ENCODE results near the gene SGCA. TPM values are rescaled to one million over a fixed set of nuclear protein-coding genes. Genes with fewer than 3 reads are reported as not detected.

Gene SGCA
- total RNA-seq, 1 experiment from 2014 or later: not detected

DNA sequence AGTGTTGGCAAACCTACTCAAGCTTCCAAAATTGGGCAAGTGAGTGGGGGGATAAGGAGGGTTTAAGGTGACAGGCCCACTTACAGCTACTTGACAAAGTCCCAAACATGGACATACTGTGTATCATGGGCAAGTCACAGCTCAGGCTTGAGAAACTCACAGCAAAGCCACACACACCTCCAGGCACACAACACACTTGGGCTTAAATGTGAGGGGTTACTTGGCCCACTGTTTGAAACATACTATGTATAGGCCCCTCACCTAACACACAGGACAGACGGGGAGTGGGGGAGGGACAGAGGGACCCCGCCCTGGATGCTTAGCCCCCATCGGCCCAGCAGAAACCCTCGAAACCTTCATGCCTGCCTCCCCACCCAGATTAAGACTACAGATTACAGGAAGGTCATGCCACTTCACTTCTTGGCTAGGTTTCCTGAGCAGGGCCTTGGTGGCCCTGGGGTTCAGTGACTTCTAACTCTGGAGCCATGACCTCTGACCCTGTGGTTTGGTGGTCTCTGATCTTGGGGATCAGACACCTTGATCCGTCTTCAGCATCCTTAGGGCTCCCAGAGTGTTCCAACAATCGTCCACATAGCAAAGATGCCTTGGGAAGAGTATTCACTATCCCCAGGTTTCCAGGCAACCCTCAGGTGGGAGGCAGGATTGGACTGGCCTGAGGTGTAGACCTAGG is 33.6 kb upstream of the SGCA start:
- Histone ChIP-seq H3K36me3 (ENCODE audit: low read depth, low read length) (peaks cover 18% of the 10 kb centered on the region; the same call in 1 of the 2 replicates), H3K9ac (ENCODE audit: low read length) (no peak overlapping the region), H3K9me3 (ENCODE audit: low read length) (no peaks in the 10 kb centered on the region), H3K4me1 (ENCODE audit: insufficient read depth, low read length) (peaks cover 3% of the 10 kb centered on the region; the same call in 1 of the 2 replicates), H3K27ac (ENCODE audit: low read length) (no peak overlapping the region), H3K27me3 (ENCODE audit: low read length) (peaks cover 17% of the 10 kb centered on the region), H3K4me2 (ENCODE audit: low read length) (no peak overlapping the region), H3F3A (ENCODE audit: low read length, unreplicated experiment) (no peaks in the 10 kb centered on the region), H3K4me3 (ENCODE audit: low read length) (no peak overlapping the region), H2AFZ (ENCODE audit: low read length) (no peak overlapping the region), H4K20me1 (ENCODE audit: low read length) (no peaks in the 10 kb centered on the region), H3K9me2 (replicated peaks; ENCODE audit: low read length) (no peaks in the 10 kb centered on the region), H3K79me2 (ENCODE audit: low read length) (no peaks in the 10 kb centered on the region)
- intact Hi-C loops (cut with micrococcal nuclease): no loop called here
- ATAC-seq (no peak), DNase-seq (no peak)
- ChIA-PET CTCF (no interaction called here), POLR2A (ENCODE audit: unreplicated experiment) (interaction anchor here (0.6 to 1.2 kb wide), 3 partner anchors 13 to 201 kb away, joined by 3 to 18 read pairs (median 3); no protein-coding TSS in a partner anchor)
- BruUV-seq (replicated peaks): no TSS peak
- TF ChIP-seq EZH2 (IDR thresholded peaks at IDR 0.05; ENCODE audit: low read length, unreplicated experiment): no peak
- TF ChIP-seq EZH2phosphoT487 (IDR thresholded peaks at IDR 0.05; ENCODE audit: borderline replicate concordance, low read length): no peak
- TF ChIP-seq, protein P1, sequence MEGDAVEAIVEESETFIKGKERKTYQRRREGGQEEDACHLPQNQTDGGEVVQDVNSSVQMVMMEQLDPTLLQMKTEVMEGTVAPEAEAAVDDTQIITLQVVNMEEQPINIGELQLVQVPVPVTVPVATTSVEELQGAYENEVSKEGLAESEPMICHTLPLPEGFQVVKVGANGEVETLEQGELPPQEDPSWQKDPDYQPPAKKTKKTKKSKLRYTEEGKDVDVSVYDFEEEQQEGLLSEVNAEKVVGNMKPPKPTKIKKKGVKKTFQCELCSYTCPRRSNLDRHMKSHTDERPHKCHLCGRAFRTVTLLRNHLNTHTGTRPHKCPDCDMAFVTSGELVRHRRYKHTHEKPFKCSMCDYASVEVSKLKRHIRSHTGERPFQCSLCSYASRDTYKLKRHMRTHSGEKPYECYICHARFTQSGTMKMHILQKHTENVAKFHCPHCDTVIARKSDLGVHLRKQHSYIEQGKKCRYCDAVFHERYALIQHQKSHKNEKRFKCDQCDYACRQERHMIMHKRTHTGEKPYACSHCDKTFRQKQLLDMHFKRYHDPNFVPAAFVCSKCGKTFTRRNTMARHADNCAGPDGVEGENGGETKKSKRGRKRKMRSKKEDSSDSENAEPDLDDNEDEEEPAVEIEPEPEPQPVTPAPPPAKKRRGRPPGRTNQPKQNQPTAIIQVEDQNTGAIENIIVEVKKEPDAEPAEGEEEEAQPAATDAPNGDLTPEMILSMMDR (conservative IDR thresholded peaks at IDR 0.05; ENCODE audit: low read depth, low read length): no peak

DNA sequence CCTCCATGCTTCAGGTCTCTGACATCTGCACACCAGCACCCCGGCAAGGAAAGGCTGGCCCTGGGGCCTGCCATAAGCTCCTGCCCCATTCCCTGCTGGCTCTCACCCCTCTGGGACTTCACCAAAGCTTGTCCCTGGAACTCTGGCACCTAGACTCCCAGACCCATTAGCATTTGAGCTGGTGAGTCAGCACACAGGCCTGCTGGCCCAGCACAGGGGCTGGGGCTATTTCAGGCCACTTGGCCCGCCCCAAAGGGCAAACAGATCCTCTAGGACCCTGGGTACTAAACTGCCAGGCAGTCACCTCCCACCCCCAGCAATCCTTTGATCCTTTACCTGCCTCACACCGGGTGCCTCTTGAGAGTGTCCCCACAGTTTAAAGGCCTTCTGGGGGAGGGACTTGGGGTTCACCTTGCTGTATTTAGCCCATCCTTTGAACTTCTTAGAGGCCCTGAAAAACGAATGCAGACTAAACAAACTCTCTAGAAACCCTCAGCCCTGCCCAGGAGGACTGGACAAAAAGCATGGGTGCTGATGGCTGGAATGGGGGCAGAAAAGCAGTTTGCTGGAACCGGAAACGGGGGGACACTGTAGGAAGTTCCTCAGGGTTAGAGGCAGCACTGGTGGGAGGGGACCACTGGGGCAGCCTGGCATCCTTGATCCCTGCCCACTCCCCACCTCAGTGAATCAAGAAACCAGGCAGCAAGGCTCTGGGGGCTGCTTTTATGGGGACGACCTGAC is 32.6 kb upstream of the SGCA start:
- H3K9ac ChIP-seq (ENCODE audit: low read length): no peak overlapping the region
- POLR2A ChIA-PET (ENCODE audit: unreplicated experiment): interaction anchor here (0.9 kb wide), 1 partner anchor 14 kb away, joined by 3 read pairs; no protein-coding TSS in a partner anchor
- peaks cover 17% of the 10 kb centered on the region for H3K27me3 ChIP-seq (ENCODE audit: low read length)
- ATAC-seq (peak; percentile 30), DNase-seq (peak; percentile 47)
- CTCF ChIA-PET: no interaction called here
- BruUV-seq (replicated peaks): no TSS peak
- no peak overlapping the region for H3K4me3 ChIP-seq (ENCODE audit: low read length)
- H4K20me1 ChIP-seq (ENCODE audit: low read length): no peaks in the 10 kb centered on the region
- H3K4me1 ChIP-seq (ENCODE audit: insufficient read depth, low read length): peaks cover 3% of the 10 kb centered on the region; the same call in 1 of the 2 replicates
- H3K79me2 ChIP-seq (ENCODE audit: low read length): no peaks in the 10 kb centered on the region
- H3K4me2 ChIP-seq (ENCODE audit: low read length): no peak overlapping the region
- H3K36me3 ChIP-seq (ENCODE audit: low read depth, low read length): peaks cover 28% of the 10 kb centered on the region
- TF ChIP-seq EZH2 (IDR thresholded peaks at IDR 0.05; ENCODE audit: low read length, unreplicated experiment): no peak
- TF ChIP-seq, protein P1 (conservative IDR thresholded peaks at IDR 0.05; ENCODE audit: low read depth, low read length): no peak
- no peak for TF ChIP-seq EZH2phosphoT487 (IDR thresholded peaks at IDR 0.05; ENCODE audit: borderline replicate concordance, low read length)
- no peak overlapping the region for H3K27ac ChIP-seq (ENCODE audit: low read length)
- H3F3A ChIP-seq (ENCODE audit: low read length, unreplicated experiment): no peaks in the 10 kb centered on the region
- H3K9me2 ChIP-seq (replicated peaks; ENCODE audit: low read length): no peaks in the 10 kb centered on the region
- no peak overlapping the region for H2AFZ ChIP-seq (ENCODE audit: low read length)
- H3K9me3 ChIP-seq (ENCODE audit: low read length): no peaks in the 10 kb centered on the region
- intact Hi-C loops (cut with micrococcal nuclease): no loop called here

DNA sequence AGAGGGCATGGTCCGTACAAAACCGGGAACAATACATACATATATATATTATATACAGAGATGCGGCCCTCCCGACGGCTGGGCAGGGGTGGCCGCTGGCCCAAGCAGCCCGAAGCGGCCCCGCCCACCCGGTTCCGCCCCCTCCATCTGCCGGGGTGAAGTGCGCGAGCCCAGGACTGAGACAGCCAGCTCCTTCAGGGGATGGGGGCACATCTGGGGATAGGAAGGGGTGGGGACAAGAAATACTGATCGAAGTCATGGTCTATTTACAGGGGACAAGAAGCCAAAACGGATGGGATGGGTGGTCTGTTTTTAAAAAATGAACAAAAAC is 32.1 kb upstream of the SGCA start:
- Histone ChIP-seq H3K27ac (ENCODE audit: low read length) (no peak overlapping the region), H3K4me3 (ENCODE audit: low read length) (no peak overlapping the region), H2AFZ (ENCODE audit: low read length) (no peak overlapping the region), H4K20me1 (ENCODE audit: low read length) (no peaks in the 10 kb centered on the region), H3K4me2 (ENCODE audit: low read length) (no peak overlapping the region), H3K9ac (ENCODE audit: low read length) (no peak overlapping the region), H3K4me1 (ENCODE audit: insufficient read depth, low read length) (peaks cover 3% of the 10 kb centered on the region; the same call in 1 of the 2 replicates), H3K27me3 (ENCODE audit: low read length) (peaks cover 12% of the 10 kb centered on the region), H3K9me2 (replicated peaks; ENCODE audit: low read length) (no peaks in the 10 kb centered on the region), H3F3A (ENCODE audit: low read length, unreplicated experiment) (no peaks in the 10 kb centered on the region), H3K79me2 (ENCODE audit: low read length) (no peaks in the 10 kb centered on the region), H3K9me3 (ENCODE audit: low read length) (no peaks in the 10 kb centered on the region), H3K36me3 (ENCODE audit: low read depth, low read length) (peaks cover 33% of the 10 kb centered on the region)
- ATAC-seq: no peak
- ChIA-PET POLR2A (ENCODE audit: unreplicated experiment) (no interaction called here), CTCF (no interaction called here)
- no peak for DNase-seq
- TF ChIP-seq, protein P1 (conservative IDR thresholded peaks at IDR 0.05; ENCODE audit: low read depth, low read length): no peak
- TF ChIP-seq EZH2phosphoT487 (IDR thresholded peaks at IDR 0.05; ENCODE audit: borderline replicate concordance, low read length) (no peak), EZH2 (IDR thresholded peaks at IDR 0.05; ENCODE audit: low read length, unreplicated experiment) (no peak)
- intact Hi-C loops (cut with micrococcal nuclease): no loop called here
- BruUV-seq (replicated peaks): no TSS peak
